ENCODE results near the gene PLK5. TPM values are rescaled to one million over a fixed set of nuclear protein-coding genes. Genes with fewer than 3 reads are reported as not detected.

The PLK5 gene
- total and polyA plus RNA-seq, 2 experiments from 2014 or later, result 0.97 to 1.2 TPM

DNA sequence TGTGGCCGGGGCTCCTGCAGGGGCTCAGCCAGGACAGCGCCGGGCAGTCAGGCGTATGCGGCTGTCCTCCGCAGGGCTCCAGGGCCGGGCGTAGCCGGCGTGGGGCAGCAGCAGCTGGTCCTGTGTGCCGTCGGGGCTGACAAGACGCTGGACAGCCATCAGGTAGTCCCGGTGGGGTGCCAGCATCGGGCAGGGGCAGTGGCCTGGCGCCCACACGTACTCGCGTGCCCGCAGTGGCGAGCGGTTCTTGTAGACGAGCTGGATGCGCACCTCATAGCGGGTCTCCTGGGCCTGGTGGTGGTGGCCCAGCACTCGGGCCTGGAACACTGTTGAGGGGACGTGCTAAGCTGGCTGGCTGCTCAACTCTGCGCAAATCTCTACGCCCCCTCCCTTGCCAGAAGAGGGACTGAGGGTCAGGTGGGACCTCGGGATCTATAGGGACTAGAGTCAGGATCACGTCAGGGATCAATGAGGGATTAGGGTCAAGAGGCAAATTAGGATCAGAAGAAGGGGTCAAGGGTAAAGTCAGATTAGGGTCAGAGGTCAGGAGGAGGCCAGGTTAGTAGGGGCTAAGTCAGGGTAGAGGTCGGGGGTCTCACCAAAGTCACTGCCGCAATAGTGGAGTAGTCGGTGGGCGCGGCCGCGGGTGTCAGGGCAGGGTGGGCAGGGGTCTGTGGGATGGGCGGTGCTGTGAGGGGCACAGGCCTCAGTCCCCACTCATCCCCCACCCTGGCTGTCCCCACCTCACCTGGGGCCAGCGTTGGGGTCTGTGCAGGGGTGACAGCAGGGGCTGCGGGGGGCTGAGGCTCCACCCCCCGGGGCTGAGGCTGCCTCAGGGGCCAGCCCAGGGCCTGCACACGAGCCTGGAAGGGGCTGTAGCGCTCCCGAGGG, 17.6 kb upstream of the PLK5 start:
- Histone ChIP-seq H3K79me2 (replicated peaks; ENCODE audit: insufficient read depth) (no peaks in the 10 kb centered on the region), H3K9me2 (ENCODE audit: insufficient read depth) (no peaks in the 10 kb centered on the region), H3K4me3 (no peak overlapping the region), H3F3A (replicated peaks; ENCODE audit: low read depth) (peaks cover 9% of the 10 kb centered on the region; the same call in 1 of the 2 replicates), H3K27ac (ENCODE audit: low read depth) (no peak overlapping the region), H3K4me2 (no peak overlapping the region), H2AFZ (no peak overlapping the region), H3K27me3 (ENCODE audit: insufficient read depth) (peaks cover 18% of the 10 kb centered on the region), H3K4me1 (ENCODE audit: insufficient read depth) (0 out of 2 replicates have a peak, but pooled peaks cover 5% of the 10 kb centered on the region), H3K36me3 (ENCODE audit: insufficient read depth) (no peaks in the 10 kb centered on the region), H4K20me1 (replicated peaks; ENCODE audit: insufficient read depth) (no peaks in the 10 kb centered on the region)
- Mint-ChIP-seq H3K27ac (no peak overlapping the region), H3K36me3 (ENCODE audit: low read depth) (no peaks in the 10 kb centered on the region), H3K4me1 (peaks cover 2% of the 10 kb centered on the region), H3K27me3 (ENCODE audit: insufficient read depth, low read depth, poor library complexity) (peaks cover 36% of the 10 kb centered on the region), H3K9me3 (peaks cover 12% of the 10 kb centered on the region; the same call in 2 of the 3 replicates), H3K4me3 (peak overlapping the region; percentile 28; the same call in 1 of the 3 replicates)
- no peak for DNase-seq (ENCODE audit: low spot score)
- no peak for ATAC-seq
- TF ChIP-seq JUNB (IDR thresholded peaks at IDR 0.05; ENCODE audit: unreplicated experiment) (no peak), EZH2 (IDR thresholded peaks at IDR 0.05; ENCODE audit: low read depth, unreplicated experiment) (no peak), STAT1 (IDR thresholded peaks at IDR 0.05; ENCODE audit: unreplicated experiment) (no peak), NANOG (IDR thresholded peaks at IDR 0.05; ENCODE audit: borderline replicate concordance) (no peak), EZH2phosphoT487 (IDR thresholded peaks at IDR 0.05; ENCODE audit: unreplicated experiment) (no peak), ZNF331 (CRISPR knock-in tag; IDR thresholded peaks at IDR 0.05; ENCODE audit: low read depth) (no peak), CREB1 (CRISPR knock-in tag; IDR thresholded peaks at IDR 0.05; ENCODE audit: low read depth) (no peak), ZNF114 (CRISPR knock-in tag; IDR thresholded peaks at IDR 0.05) (no peak), POLR2AphosphoS5 (IDR thresholded peaks at IDR 0.05; ENCODE audit: low read depth) (no peak)
- TF ChIP-seq, protein P1, sequence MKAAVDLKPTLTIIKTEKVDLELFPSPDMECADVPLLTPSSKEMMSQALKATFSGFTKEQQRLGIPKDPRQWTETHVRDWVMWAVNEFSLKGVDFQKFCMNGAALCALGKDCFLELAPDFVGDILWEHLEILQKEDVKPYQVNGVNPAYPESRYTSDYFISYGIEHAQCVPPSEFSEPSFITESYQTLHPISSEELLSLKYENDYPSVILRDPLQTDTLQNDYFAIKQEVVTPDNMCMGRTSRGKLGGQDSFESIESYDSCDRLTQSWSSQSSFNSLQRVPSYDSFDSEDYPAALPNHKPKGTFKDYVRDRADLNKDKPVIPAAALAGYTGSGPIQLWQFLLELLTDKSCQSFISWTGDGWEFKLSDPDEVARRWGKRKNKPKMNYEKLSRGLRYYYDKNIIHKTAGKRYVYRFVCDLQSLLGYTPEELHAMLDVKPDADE (IDR thresholded peaks at IDR 0.05), result no peak
- TF ChIP-seq, protein P2, sequence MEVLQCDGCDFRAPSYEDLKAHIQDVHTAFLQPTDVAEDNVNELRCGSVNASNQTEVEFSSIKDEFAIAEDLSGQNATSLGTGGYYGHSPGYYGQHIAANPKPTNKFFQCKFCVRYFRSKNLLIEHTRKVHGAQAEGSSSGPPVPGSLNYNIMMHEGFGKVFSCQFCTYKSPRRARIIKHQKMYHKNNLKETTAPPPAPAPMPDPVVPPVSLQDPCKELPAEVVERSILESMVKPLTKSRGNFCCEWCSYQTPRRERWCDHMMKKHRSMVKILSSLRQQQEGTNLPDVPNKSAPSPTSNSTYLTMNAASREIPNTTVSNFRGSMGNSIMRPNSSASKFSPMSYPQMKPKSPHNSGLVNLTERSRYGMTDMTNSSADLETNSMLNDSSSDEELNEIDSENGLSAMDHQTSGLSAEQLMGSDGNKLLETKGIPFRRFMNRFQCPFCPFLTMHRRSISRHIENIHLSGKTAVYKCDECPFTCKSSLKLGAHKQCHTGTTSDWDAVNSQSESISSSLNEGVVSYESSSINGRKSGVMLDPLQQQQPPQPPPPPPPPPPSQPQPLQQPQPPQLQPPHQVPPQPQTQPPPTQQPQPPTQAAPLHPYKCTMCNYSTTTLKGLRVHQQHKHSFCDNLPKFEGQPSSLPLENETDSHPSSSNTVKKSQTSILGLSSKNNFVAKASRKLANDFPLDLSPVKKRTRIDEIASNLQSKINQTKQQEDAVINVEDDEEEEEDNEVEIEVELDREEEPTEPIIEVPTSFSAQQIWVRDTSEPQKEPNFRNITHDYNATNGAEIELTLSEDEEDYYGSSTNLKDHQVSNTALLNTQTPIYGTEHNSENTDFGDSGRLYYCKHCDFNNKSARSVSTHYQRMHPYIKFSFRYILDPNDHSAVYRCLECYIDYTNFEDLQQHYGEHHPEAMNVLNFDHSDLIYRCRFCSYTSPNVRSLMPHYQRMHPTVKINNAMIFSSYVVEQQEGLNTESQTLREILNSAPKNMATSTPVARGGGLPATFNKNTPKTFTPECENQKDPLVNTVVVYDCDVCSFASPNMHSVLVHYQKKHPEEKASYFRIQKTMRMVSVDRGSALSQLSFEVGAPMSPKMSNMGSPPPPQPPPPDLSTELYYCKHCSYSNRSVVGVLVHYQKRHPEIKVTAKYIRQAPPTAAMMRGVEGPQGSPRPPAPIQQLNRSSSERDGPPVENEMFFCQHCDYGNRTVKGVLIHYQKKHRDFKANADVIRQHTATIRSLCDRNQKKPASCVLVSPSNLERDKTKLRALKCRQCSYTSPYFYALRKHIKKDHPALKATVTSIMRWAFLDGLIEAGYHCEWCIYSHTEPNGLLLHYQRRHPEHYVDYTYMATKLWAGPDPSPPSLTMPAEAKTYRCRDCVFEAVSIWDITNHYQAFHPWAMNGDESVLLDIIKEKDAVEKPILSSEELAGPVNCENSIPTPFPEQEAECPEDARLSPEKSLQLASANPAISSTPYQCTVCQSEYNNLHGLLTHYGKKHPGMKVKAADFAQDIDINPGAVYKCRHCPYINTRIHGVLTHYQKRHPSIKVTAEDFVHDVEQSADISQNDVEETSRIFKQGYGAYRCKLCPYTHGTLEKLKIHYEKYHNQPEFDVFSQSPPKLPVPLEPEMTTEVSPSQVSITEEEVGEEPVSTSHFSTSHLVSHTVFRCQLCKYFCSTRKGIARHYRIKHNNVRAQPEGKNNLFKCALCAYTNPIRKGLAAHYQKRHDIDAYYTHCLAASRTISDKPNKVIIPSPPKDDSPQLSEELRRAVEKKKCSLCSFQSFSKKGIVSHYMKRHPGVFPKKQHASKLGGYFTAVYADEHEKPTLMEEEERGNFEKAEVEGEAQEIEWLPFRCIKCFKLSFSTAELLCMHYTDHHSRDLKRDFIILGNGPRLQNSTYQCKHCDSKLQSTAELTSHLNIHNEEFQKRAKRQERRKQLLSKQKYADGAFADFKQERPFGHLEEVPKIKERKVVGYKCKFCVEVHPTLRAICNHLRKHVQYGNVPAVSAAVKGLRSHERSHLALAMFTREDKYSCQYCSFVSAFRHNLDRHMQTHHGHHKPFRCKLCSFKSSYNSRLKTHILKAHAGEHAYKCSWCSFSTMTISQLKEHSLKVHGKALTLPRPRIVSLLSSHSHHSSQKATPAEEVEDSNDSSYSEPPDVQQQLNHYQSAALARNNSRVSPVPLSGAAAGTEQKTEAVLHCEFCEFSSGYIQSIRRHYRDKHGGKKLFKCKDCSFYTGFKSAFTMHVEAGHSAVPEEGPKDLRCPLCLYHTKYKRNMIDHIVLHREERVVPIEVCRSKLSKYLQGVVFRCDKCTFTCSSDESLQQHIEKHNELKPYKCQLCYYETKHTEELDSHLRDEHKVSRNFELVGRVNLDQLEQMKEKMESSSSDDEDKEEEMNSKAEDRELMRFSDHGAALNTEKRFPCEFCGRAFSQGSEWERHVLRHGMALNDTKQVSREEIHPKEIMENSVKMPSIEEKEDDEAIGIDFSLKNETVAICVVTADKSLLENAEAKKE (CRISPR knock-in tag; IDR thresholded peaks at IDR 0.05), result no peak
- TF ChIP-seq, protein P3, sequence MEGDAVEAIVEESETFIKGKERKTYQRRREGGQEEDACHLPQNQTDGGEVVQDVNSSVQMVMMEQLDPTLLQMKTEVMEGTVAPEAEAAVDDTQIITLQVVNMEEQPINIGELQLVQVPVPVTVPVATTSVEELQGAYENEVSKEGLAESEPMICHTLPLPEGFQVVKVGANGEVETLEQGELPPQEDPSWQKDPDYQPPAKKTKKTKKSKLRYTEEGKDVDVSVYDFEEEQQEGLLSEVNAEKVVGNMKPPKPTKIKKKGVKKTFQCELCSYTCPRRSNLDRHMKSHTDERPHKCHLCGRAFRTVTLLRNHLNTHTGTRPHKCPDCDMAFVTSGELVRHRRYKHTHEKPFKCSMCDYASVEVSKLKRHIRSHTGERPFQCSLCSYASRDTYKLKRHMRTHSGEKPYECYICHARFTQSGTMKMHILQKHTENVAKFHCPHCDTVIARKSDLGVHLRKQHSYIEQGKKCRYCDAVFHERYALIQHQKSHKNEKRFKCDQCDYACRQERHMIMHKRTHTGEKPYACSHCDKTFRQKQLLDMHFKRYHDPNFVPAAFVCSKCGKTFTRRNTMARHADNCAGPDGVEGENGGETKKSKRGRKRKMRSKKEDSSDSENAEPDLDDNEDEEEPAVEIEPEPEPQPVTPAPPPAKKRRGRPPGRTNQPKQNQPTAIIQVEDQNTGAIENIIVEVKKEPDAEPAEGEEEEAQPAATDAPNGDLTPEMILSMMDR (conservative IDR thresholded peaks at IDR 0.05; ENCODE audit: low read depth in 2 of 2), result no peak
- TF ChIP-seq, protein P4, sequence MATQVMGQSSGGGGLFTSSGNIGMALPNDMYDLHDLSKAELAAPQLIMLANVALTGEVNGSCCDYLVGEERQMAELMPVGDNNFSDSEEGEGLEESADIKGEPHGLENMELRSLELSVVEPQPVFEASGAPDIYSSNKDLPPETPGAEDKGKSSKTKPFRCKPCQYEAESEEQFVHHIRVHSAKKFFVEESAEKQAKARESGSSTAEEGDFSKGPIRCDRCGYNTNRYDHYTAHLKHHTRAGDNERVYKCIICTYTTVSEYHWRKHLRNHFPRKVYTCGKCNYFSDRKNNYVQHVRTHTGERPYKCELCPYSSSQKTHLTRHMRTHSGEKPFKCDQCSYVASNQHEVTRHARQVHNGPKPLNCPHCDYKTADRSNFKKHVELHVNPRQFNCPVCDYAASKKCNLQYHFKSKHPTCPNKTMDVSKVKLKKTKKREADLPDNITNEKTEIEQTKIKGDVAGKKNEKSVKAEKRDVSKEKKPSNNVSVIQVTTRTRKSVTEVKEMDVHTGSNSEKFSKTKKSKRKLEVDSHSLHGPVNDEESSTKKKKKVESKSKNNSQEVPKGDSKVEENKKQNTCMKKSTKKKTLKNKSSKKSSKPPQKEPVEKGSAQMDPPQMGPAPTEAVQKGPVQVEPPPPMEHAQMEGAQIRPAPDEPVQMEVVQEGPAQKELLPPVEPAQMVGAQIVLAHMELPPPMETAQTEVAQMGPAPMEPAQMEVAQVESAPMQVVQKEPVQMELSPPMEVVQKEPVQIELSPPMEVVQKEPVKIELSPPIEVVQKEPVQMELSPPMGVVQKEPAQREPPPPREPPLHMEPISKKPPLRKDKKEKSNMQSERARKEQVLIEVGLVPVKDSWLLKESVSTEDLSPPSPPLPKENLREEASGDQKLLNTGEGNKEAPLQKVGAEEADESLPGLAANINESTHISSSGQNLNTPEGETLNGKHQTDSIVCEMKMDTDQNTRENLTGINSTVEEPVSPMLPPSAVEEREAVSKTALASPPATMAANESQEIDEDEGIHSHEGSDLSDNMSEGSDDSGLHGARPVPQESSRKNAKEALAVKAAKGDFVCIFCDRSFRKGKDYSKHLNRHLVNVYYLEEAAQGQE (IDR thresholded peaks at IDR 0.05; ENCODE audit: unreplicated experiment), result no peak

All from GM23338 (cell line).